Inflammatory macrophage (primary cell): ENCODE data around the gene ATP5PO.
A peak's percentile ranks its signal among the peaks of the same experiment; 100 is the strongest.

ENCODE experiments used
- DNase-seq, 2 donors: peaks; one replicate each; pipeline ENCODE4 v3.0.0-alpha.2; 2020 to 2022
- total RNA-seq, 18 experiments: gene quantifications; one replicate each; lab custom pipeline; 2026; ENCODE audit warnings: mixed read lengths in 6 of 18, inconsistent platforms in 2 of 18; lab: John Stamatoyannopoulos, UW

ATP5PO gene
- 12.3 to 39.5 (median 26.4) reads per million in 18 experiments for total RNA-seq

DNA sequence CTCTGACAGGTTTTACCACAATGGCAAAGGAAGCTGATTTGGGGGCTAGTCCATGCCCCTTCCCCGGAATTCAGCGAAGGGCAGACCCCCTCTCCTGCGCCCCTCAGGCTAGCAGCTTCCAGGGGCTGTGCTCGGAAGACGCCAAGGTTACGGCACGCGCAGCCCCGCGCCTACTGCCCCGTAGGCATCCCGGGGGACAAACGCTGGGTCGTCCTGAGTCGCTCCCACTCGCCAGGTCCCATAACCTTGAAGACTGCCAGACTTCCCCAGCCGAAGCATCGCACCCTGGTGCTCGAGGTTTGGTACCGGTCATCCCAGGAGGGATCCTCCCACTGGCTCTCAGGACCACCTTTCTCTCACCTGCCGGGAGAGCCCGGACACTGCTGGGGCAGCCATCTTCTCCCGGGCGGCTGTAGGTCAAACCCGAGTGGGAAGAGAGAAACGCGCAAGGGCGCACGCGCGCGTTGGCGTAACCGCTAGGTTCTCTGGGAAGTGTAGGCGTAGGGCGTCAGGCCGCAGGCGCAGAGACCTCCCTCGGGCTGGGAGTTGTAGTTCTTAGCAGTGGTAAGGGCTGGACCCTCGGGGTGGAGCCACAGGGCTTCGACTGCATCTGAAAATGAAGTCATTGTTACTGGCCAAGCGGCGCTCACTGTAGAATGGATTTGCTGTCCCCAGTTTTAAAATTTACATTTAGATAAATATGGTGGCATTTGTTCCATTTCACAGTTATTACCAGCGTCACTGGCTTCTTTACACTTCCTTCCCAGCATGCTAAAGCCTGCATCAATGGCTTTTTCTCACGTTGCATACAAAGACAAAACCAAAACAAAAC lies at the start of gene ATP5PO:
TSS of gene ATP5PO (minus strand) at position 437 of the 832 bp plus-strand sequence. CDS start at position 396, 41 bp downstream.
- peak; percentile 99 to 100 for DNase-seq

GRCh38 chr21:33964706-33965325 lies 49.2 kb upstream of the ATP5PO start:
- no peak for DNase-seq

DNA sequence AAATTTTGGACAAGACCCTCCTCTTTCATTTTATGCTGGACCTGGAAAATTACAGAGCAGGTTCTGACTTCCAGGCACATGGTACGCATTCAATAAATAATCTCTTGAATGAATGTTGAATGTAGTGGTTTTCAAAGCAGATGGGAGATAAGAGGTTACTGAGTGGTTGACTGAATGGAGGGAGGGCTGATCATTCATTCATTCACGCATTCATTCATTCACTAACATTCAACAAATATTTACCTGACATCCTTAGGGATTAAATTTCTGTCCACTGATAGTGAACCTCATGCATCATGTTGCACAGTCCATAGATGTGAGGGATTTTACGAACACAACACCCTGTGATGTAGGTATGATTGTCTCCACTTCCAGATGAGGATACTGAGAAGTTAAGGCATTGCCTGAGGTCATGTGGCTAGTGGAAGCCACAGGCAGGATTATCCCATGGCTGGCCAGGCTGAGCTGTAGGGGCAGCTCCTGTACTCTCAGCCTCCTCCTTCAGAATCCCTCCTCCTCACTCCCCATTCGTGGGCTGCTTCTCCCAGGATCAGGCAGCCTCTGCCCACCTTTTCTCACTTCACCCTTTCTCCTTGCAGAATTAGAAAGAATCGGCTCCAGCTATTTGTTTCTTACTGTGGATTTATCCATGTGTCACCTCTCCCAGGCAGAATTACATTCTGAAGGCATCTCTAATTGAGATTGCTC lies 48.4 kb upstream of the ATP5PO start:
- no peak for DNase-seq

- DNase-seq: no peak
Observed at GRCh38 chr21:33962290-33962689, 46.7 kb upstream of the ATP5PO start.

GRCh38 chr21:33961061-33961460 lies 45.5 kb upstream of the ATP5PO start:
- no peak for DNase-seq

DNA sequence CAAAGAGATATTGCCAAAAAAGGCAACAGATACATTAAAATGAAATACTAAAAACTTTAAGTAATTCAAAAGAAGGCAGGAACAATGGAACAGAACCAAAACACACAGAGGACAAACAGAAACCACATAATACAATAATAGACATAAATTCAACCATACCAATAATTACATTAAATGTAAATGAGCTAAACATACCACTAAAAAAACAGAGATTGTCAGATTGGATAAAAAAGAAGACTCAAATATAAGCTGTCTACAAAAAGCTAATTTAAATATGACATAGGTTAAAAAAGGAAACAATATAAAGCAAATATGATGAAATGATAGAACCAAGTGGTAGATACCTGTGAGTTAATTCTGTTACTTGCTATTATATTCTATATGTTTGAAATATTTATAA lies 44.1 kb upstream of the ATP5PO start:
- DNase-seq: no peak

- DNase-seq: no peak
Observed at GRCh38 chr21:33954395-33954794, 38.8 kb upstream of the ATP5PO start.

- DNase-seq: peak; percentile 75 to 85
Observed at GRCh38 chr21:33951276-33952178, 35.9 kb upstream of the ATP5PO start.

GRCh38 chr21:33950431-33951079 lies 35.0 kb upstream of the ATP5PO start:
- no peak for DNase-seq

DNA sequence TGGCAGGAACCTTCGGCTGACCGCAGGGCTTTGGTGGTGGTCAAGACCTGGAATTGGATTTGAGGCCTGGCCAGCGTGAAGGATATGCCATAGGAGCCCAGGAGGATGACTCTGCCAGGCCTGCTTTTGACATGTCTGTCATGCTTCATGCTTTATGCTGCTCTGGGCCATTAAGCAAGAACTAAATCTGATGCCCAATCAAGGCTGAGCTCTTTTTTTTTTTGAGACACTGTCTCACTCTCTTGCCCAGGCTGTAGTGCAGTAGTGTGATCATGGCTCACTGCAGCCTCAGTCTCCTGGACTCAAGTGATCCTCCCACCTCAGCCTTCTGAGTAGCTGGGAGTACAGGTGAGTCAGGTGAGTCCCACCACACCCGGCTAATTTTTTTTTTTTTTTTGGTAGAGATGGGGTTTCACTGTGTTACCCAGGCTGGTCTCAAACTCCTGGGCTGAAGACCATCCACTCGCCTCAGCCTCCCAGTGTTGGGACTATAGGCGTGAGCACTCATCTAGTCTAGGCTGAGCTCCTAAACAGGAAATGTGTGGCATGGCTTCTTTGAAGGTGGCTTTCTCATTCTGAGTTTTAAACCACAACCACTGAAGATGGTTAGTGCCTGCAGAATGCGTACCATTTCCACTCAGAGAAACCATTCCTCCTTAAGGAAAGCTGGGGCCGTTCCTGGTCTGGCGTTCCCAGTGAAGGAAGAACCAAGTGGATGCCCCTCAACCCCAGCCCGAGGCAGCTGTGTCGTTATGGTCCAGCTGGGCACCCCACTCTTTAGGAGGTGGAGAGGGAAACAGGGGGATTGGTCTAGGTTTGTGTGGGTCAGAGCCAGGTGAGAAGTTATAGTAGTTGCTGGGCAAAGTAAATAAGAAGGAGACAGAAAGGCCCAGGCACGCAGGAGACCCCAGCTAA lies 34.2 kb upstream of the ATP5PO start:
- DNase-seq: no peak

- DNase-seq: no peak
Observed at GRCh38 chr21:33948951-33949444, 33.4 kb upstream of the ATP5PO start.

DNA sequence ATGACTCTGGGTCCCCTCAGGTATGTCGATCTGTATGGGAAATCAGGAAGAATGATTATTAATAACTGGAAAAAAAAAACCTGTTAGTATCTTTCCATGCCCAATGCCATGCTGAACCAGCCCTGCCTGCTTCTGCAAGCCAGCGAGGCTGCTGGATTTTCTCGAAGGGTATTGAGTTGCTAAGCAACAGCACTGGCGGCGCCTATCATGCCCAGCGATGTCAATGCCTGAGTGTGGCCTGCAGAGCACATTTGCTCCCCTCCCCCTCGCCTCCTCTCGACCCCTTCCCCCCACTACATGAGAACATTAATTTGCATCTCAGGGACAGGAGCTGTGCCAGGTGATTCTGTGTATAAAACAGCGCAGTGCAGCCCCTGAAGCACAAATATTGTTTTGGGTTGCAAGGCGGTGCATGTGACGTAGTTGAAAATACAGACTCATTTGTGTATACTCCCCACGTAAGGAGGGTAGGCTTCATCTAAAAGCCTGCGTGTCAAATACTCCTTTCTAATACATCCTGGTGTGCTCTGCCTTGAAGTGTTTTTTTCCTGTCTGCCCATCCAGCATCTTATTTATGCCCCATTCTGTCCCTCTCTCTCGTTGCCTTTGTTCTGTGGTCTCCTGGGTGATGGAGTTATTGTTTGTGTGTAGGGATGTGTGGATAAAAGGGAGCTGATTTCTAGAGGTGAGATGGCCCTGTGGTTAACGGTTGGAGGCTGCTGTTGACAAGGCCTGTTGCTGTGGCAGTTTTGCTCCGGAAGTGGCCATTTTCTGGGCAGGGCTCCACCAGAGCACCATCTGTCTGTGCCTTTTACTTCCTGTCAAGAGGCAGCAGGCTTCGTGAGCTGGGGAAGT lies 32.7 kb upstream of the ATP5PO start:
- peak; percentile 47 to 52 for DNase-seq

DNA sequence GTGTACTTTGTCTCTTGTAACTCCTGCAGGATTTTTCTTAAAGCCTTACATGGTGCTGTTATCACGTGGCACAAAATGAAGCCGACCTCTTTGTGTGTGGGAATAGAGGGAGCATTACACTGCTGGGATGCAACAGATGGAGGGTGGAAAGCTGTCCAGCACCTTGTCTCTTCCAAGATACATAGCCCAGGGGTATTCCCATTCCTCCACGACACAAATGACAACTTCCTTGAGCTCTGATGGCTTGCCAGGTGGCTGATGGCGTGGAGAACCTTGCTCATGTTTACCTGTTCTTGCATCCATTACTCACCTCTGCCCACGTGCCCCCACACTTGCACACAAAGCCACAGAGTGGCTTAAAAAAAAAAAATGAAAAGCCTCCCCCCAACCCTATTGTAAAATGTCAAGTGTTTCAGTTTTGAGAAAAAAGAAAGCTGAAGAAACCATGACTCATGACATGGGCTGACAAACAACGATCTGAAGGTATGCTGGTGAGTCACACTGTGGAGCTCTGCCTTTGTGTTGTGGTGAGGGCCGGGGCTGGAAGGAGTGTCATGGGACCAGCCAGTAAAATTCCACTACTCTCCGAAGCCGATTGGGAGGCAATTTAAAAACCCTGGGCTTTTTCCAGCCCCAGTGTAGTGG lies 32.0 kb upstream of the ATP5PO start:
- peak; percentile 85 to 93 for DNase-seq

DNA sequence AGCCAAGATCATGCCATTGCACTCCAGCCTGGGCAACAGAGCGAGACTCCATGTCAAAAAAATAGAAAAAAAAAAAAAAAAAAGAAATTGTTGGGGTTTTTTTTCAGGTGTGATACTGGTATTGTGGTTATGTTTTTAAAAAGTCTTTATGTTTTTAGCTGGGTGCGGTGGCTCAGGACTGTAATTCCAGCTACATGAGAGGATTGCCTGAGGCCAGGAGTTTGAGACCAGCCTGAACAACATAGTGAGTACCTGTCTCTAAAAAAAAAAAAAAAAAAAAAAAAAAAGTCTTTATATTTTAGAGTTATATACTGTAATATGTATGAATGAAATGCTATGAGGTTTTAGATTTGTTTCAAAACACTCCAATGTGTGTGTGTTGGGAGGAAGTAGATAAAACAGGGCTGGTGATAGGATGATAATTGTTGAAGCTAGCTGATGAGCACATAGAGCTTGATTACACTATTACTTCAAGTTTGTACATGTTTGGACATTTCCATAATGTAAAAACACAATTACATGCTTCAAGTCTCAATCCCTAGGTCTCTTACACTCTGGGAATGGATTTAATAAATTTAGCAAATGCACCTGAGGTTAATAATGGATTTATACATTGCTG lies 30.2 kb upstream of the ATP5PO start:
- peak; percentile 49 to 69 for DNase-seq

DNA sequence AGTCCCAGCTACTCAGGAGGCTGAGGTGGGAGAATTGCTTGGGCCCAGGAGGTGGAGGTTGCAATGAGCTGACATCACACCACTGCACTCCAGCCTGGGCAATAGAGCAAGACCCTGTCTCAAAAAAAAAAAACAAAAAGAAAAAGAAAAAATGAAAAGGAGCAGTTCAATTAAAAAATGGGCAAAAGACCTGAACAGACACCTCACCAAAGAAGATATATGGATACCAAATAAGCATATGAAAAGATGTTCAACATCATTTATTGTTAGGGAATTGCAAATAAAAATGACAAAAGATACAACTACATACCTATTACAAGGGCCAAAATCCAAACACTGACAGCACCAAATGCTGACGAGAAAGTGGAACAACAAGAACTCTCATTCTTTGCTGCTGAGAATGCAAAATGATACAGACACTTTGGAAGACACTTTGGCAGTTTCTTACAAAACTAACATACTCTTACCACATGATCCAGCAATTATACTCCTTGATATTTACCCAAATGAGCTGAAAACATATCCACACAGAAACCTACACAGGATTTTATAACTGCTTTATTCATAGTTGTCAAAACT lies 28.7 kb upstream of the ATP5PO start:
- DNase-seq: no peak

DNA sequence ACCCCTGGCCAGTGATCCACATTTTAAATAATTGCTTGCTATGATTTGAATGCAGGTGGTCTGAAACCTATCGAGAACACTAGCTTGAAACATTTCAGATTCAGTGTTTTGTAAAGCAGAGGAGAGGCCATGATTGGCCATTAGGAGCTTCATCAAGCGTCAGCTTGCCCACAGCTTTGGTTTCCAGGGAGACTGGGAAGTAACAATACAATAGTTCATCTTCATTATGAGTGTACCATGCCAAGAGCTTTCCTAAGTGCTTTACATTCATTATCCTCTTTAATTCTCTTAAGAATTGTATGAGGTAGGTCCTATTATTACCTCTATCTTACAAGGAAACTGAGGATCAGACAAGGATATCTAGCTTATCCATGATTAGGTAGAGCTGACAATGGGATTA lies 27.7 kb upstream of the ATP5PO start:
- DNase-seq: no peak

- no peak for DNase-seq
Observed at GRCh38 chr21:33942426-33942825, 26.8 kb upstream of the ATP5PO start.

GRCh38 chr21:33940881-33941245 lies 25.3 kb upstream of the ATP5PO start:
- no peak for DNase-seq
